Trophoblast cell (in vitro differentiated cells and primary cell): Measurements from ENCODE around the gene SYNM.
"Not testable (repeated sequence)": the region's sequence is repeated elsewhere in the genome, so short reads cannot be mapped to it uniquely, and the experiment has no call there.

Experiments
- DNase-seq, 2 donors: peaks; one replicate each; pipeline ENCODE4 v3.0.0-alpha.2; 2016
- H2AFZ ChIP-seq: 2 replicates; pipeline ENCODE4 v1.6.1; 2013; ENCODE audit warnings: low read length, moderate library complexity, mild to moderate bottlenecking; ENCODE audit not compliant: insufficient read depth, poor library complexity
- H2AK5ac ChIP-seq: 2 replicates; pipeline ENCODE4 v1.6.1; 2013; ENCODE audit warnings: mild to moderate bottlenecking, low read length
- H2BK120ac ChIP-seq: 2 replicates; pipeline ENCODE4 v1.6.1; 2013; ENCODE audit warnings: low read length, mild to moderate bottlenecking, moderate library complexity; ENCODE audit not compliant: insufficient read depth, poor library complexity
- H2BK12ac ChIP-seq: 2 replicates; pipeline ENCODE4 v1.6.1; 2013; ENCODE audit warnings: mild to moderate bottlenecking, low read length, moderate library complexity
- H2BK5ac ChIP-seq: 2 replicates; pipeline ENCODE4 v1.6.1; 2013; ENCODE audit warnings: low read length, low read depth, moderate library complexity, mild to moderate bottlenecking; ENCODE audit not compliant: poor library complexity
- H3K14ac ChIP-seq: 2 replicates; pipeline ENCODE4 v1.6.1; 2013; ENCODE audit warnings: mild to moderate bottlenecking, low read length
- H3K18ac ChIP-seq: 2 replicates; pipeline ENCODE4 v1.6.1; 2013; ENCODE audit warnings: mild to moderate bottlenecking, low read length
- H3K23ac ChIP-seq: 2 replicates; pipeline ENCODE4 v1.6.1; 2013; ENCODE audit warnings: low read length
- H3K27ac ChIP-seq: 2 replicates; pipeline ENCODE4 v1.5.1; 2013; ENCODE audit warnings: low read depth, mild to moderate bottlenecking, inconsistent platforms, low read length, moderate library complexity
- H3K27me3 ChIP-seq: 2 replicates; pipeline ENCODE4 v1.6.1; 2013; ENCODE audit warnings: inconsistent platforms, mild to moderate bottlenecking, low read length, moderate library complexity; ENCODE audit not compliant: insufficient read depth
- H3K36me3 ChIP-seq, 2 experiments: 1 replicate in 1 of 2; 2 replicates in 1 of 2; pipeline ENCODE4 v1.6.1; 2013; ENCODE audit warnings: low read length in 2 of 2, mild to moderate bottlenecking in 2 of 2, moderate library complexity in 1 of 2; ENCODE audit not compliant: insufficient read depth in 2 of 2, control insufficient read depth in 1 of 2
- H3K4ac ChIP-seq: 2 replicates; pipeline ENCODE4 v1.6.1; 2013; ENCODE audit warnings: low read depth, mild to moderate bottlenecking, low read length, moderate library complexity
- H3K4me1 ChIP-seq, 2 experiments: 1 replicate in 1 of 2; 2 replicates in 1 of 2; pipeline ENCODE4 v1.6.1; 2013; ENCODE audit warnings: low read length in 2 of 2, mild to moderate bottlenecking in 2 of 2, moderate library complexity in 1 of 2; ENCODE audit not compliant: insufficient read depth in 2 of 2, control insufficient read depth in 1 of 2
- H3K4me2 ChIP-seq: 2 replicates; pipeline ENCODE4 v1.6.1; 2013; ENCODE audit warnings: inconsistent platforms, mild to moderate bottlenecking, low read length, moderate library complexity
- H3K4me3 ChIP-seq: 2 replicates; pipeline ENCODE4 v1.5.1; 2013; ENCODE audit warnings: mild to moderate bottlenecking, low read depth, low read length, inconsistent platforms
- H3K79me1 ChIP-seq: one replicate; pipeline ENCODE4 v1.6.1; 2013; ENCODE audit warnings: low read length
- H3K79me2 ChIP-seq: 2 replicates; pipeline ENCODE4 v1.6.1; 2013; ENCODE audit warnings: low read length, mild to moderate bottlenecking; ENCODE audit not compliant: control insufficient read depth, insufficient read depth, poor library complexity
- H3K9ac ChIP-seq: 2 replicates; pipeline ENCODE4 v1.6.1; 2013; ENCODE audit warnings: mild to moderate bottlenecking, low read length
- H3K9me3 ChIP-seq: 2 replicates; pipeline ENCODE4 v1.6.1; 2013; ENCODE audit warnings: low read depth, mild to moderate bottlenecking, control low read depth, inconsistent platforms, low read length; ENCODE audit not compliant: insufficient read depth
- H4K12ac ChIP-seq: 2 replicates; pipeline ENCODE4 v1.6.1; 2013; ENCODE audit warnings: low read depth, mild to moderate bottlenecking, low read length, moderate library complexity
- H4K8ac ChIP-seq: 2 replicates; pipeline ENCODE4 v1.6.1; 2013; ENCODE audit warnings: low read depth, mild to moderate bottlenecking, low read length, moderate library complexity
- H4K91ac ChIP-seq: one replicate; pipeline ENCODE4 v1.6.1; 2013; ENCODE audit warnings: low read depth, mild to moderate bottlenecking, low read length, moderate library complexity
- WGBS: extraction: QIAGEN DNeasy Blood & Tissue Kit; methylation state at CpG from one replicate; pipeline ENCODE4 v1.1.7; 2013; ENCODE audit warnings: missing lambda C conversion rate; ENCODE audit not compliant: insufficient read length, insufficient coverage; ENCODE audit errors: extremely low coverage; 5-methylcytosine and 5-hydroxymethylcytosine counted together

SYNM gene

GRCh38 chr15:99073008-99073717 is 31.7 kb upstream of the SYNM start:
- Histone ChIP-seq H3K4ac (no peak overlapping the region), H3K79me2 (no peaks in the 10 kb centered on the region), H2AK5ac (no peak overlapping the region), H4K8ac (no peak overlapping the region), H3K4me1 (no peaks in the 10 kb centered on the region), H3K14ac (no peak overlapping the region), H3K18ac (no peak overlapping the region), H2BK5ac (no peak overlapping the region), H3K4me3 (no peak overlapping the region), H3K27ac (no peak overlapping the region), H4K91ac (no peak overlapping the region), H3K9ac (no peak overlapping the region), H2BK120ac (no peak overlapping the region), H3K4me2 (no peak overlapping the region), H2BK12ac (no peak overlapping the region), H3K79me1 (no peaks in the 10 kb centered on the region), H3K23ac (no peak overlapping the region), H2AFZ (no peak overlapping the region), H4K12ac (no peak overlapping the region), H3K36me3 (no peaks in the 10 kb centered on the region), H3K27me3 (no peaks in the 10 kb centered on the region), H3K9me3 (peaks cover under 1% of the 10 kb centered on the region)
- WGBS: no CpG with 5 or more reads among the region's 4 CpGs
- no peak for DNase-seq

- H3K27ac ChIP-seq: no peak overlapping the region
- H4K91ac ChIP-seq: no peak overlapping the region
- H2BK5ac ChIP-seq: no peak overlapping the region
- H3K23ac ChIP-seq: no peak overlapping the region
- WGBS: no CpG with 5 or more reads among the region's 5 CpGs
- no peaks in the 10 kb centered on the region for H3K36me3 ChIP-seq
- no peak overlapping the region for H3K14ac ChIP-seq
- no peaks in the 10 kb centered on the region for H3K9me3 ChIP-seq
- H3K27me3 ChIP-seq: no peaks in the 10 kb centered on the region
- H2AK5ac ChIP-seq: no peak overlapping the region
- H3K4ac ChIP-seq: no peak overlapping the region
- H3K79me2 ChIP-seq: no peaks in the 10 kb centered on the region
- H3K4me2 ChIP-seq: no peak overlapping the region
- no peak overlapping the region for H3K18ac ChIP-seq
- no peak overlapping the region for H3K4me3 ChIP-seq
- no peak overlapping the region for H4K8ac ChIP-seq
- H2BK120ac ChIP-seq: no peak overlapping the region
- no peak overlapping the region for H4K12ac ChIP-seq
- H3K79me1 ChIP-seq: no peaks in the 10 kb centered on the region
- no peak overlapping the region for H3K9ac ChIP-seq
- H3K4me1 ChIP-seq: no peaks in the 10 kb centered on the region
- H2BK12ac ChIP-seq: no peak overlapping the region
- no peak for DNase-seq
- no peak overlapping the region for H2AFZ ChIP-seq
Measured at GRCh38 chr15:99074446-99074845, 30.4 kb upstream of the SYNM start.

GRCh38 chr15:99075059-99075652 is 29.7 kb upstream of the SYNM start:
- not testable (repeated sequence) for H2AK5ac ChIP-seq, H3K18ac ChIP-seq, H2BK120ac ChIP-seq, H3K23ac ChIP-seq, H3K27ac ChIP-seq, H2BK12ac ChIP-seq, H4K8ac ChIP-seq, H2AFZ ChIP-seq, H3K4me2 ChIP-seq, H3K4me3 ChIP-seq, H4K12ac ChIP-seq, H2BK5ac ChIP-seq, H3K14ac ChIP-seq, H3K9ac ChIP-seq, H3K79me1 ChIP-seq, H3K4me1 ChIP-seq, H3K79me2 ChIP-seq, H3K27me3 ChIP-seq, H3K36me3 ChIP-seq, H4K91ac ChIP-seq, H3K9me3 ChIP-seq, DNase-seq, H3K4ac ChIP-seq

- no peak overlapping the region for H2BK120ac ChIP-seq
- no peak overlapping the region for H3K4me3 ChIP-seq
- H3K79me1 ChIP-seq: no peaks in the 10 kb centered on the region
- H3K18ac ChIP-seq: no peak overlapping the region
- no peaks in the 10 kb centered on the region for H3K27me3 ChIP-seq
- no peak overlapping the region for H3K27ac ChIP-seq
- no peak overlapping the region for H2BK5ac ChIP-seq
- no peaks in the 10 kb centered on the region for H3K4me1 ChIP-seq
- no peak overlapping the region for H3K9ac ChIP-seq
- no peak overlapping the region for H3K4me2 ChIP-seq
- H3K36me3 ChIP-seq: no peaks in the 10 kb centered on the region
- H2AK5ac ChIP-seq: no peak overlapping the region
- H4K8ac ChIP-seq: no peak overlapping the region
- no peak overlapping the region for H3K23ac ChIP-seq
- no peak overlapping the region for H3K14ac ChIP-seq
- H2BK12ac ChIP-seq: no peak overlapping the region
- H3K79me2 ChIP-seq: no peaks in the 10 kb centered on the region
- H4K91ac ChIP-seq: no peak overlapping the region
- no peak overlapping the region for H4K12ac ChIP-seq
- DNase-seq: no peak
- WGBS: no CpG with 5 or more reads among the region's 2 CpGs
- H2AFZ ChIP-seq: no peak overlapping the region
- no peaks in the 10 kb centered on the region for H3K9me3 ChIP-seq
- no peak overlapping the region for H3K4ac ChIP-seq
Measured at GRCh38 chr15:99076109-99076508, 28.8 kb upstream of the SYNM start.
